Measurements from ENCODE around the gene CFAP157.

Gene CFAP157

GRCh38 chr9:127707766-127708165 lies 978 bp downstream of the CFAP157 start:
- H3K36me3 ChIP-seq (ENCODE audit: control insufficient read depth, insufficient read depth, low read length): no peaks in the 10 kb centered on the region
- H3K4me3 ChIP-seq (ENCODE audit: low read depth, low read length): no peak overlapping the region
- no peak overlapping the region for H3K27ac ChIP-seq (ENCODE audit: low read depth, low read length)
- no peak overlapping the region for H3K9ac ChIP-seq (ENCODE audit: low read depth, low read length)
- no peaks in the 10 kb centered on the region for H3K9me3 ChIP-seq (ENCODE audit: control insufficient read depth, insufficient read depth, low read length)
- peaks cover 18% of the 10 kb centered on the region for H3K4me1 ChIP-seq (ENCODE audit: control insufficient read depth, insufficient read depth, low read length)
- no peaks in the 10 kb centered on the region for H3K27me3 ChIP-seq (ENCODE audit: control insufficient read depth, insufficient read depth, low read length)

DNA sequence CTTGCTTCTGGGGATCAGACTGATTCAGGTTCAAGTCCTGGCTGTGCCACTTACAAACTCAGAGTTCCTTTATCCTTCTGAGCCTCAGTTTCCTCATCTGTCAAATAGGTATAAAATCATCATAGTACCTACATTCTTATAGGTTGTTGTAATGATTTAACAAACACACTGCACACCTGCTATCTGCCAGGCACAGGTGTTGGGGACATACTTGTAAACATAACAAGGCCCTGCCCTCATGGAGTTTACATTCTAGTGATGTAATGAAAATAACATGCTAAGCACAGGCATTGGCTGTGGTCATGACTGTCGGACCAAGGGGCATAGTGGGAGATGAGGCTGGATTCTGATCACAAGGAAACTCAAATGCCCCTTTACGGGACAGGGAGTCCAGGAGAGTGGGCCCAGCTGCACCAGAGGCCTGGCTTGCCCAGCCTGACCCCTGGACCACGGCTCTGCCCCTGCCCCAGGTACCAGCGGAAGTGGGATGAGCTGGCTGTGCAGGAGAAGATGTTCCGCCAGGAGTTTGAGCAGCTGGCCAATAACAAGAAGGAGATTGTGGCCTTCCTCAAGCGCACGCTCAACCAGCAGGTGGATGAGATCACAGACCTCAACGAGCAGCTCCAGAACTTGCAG lies 2.3 kb downstream of the CFAP157 start:
- Histone ChIP-seq H3K36me3 (ENCODE audit: control insufficient read depth, insufficient read depth, low read length) (no peaks in the 10 kb centered on the region), H3K9ac (ENCODE audit: low read depth, low read length) (no peak overlapping the region), H3K4me1 (ENCODE audit: control insufficient read depth, insufficient read depth, low read length) (peaks cover 18% of the 10 kb centered on the region), H3K27ac (ENCODE audit: low read depth, low read length) (no peak overlapping the region), H3K27me3 (ENCODE audit: control insufficient read depth, insufficient read depth, low read length) (no peaks in the 10 kb centered on the region), H3K9me3 (ENCODE audit: control insufficient read depth, insufficient read depth, low read length) (no peaks in the 10 kb centered on the region), H3K4me3 (ENCODE audit: low read depth, low read length) (no peak overlapping the region)

DNA sequence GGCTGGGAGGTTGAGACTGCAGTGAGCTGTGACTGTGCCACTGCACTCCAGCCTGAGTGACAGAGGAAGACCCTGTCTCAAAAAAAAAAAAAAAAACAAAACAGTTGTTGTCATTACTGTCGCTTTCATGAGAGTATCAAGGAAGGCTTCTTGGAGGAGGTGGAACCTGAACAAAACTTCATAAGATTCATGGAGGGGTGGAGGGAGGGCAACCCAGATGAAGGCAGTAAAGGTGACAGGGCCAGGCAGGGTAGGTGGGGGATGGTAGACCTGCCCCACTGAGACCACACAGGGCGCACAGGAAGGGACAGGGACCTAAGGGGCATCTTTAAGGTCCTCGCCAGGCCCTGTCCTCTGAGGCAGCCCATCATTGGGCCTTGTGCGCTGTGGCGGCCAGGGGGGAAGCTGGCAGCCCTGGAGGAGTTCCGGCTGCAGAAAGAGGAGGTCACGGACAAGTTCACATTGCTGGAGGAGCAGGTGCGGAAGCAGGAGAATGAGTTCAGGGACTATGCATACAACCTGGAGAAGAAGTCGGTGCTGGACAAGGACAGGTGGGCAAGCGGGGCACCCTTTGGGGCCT lies 3.5 kb downstream of the CFAP157 start:
- Histone ChIP-seq H3K9ac (ENCODE audit: low read depth, low read length) (no peak overlapping the region), H3K4me1 (ENCODE audit: control insufficient read depth, insufficient read depth, low read length) (peaks cover 22% of the 10 kb centered on the region), H3K9me3 (ENCODE audit: control insufficient read depth, insufficient read depth, low read length) (no peaks in the 10 kb centered on the region), H3K36me3 (ENCODE audit: control insufficient read depth, insufficient read depth, low read length) (no peaks in the 10 kb centered on the region), H3K27me3 (ENCODE audit: control insufficient read depth, insufficient read depth, low read length) (no peaks in the 10 kb centered on the region), H3K4me3 (ENCODE audit: low read depth, low read length) (no peak overlapping the region), H3K27ac (ENCODE audit: low read depth, low read length) (no peak overlapping the region)

GRCh38 chr9:127711226-127711701 lies 4.5 kb downstream of the CFAP157 start:
- Histone ChIP-seq H3K4me3 (ENCODE audit: low read depth, low read length) (no peak overlapping the region), H3K4me1 (ENCODE audit: control insufficient read depth, insufficient read depth, low read length) (peaks cover 22% of the 10 kb centered on the region), H3K9ac (ENCODE audit: low read depth, low read length) (no peak overlapping the region), H3K9me3 (ENCODE audit: control insufficient read depth, insufficient read depth, low read length) (no peaks in the 10 kb centered on the region), H3K36me3 (ENCODE audit: control insufficient read depth, insufficient read depth, low read length) (no peaks in the 10 kb centered on the region), H3K27me3 (ENCODE audit: control insufficient read depth, insufficient read depth, low read length) (no peaks in the 10 kb centered on the region), H3K27ac (ENCODE audit: low read depth, low read length) (peak overlapping the region; percentile 47)

GRCh38 chr9:127711831-127712274 lies 5.1 kb downstream of the CFAP157 start:
- H3K9me3 ChIP-seq (ENCODE audit: control insufficient read depth, insufficient read depth, low read length): no peaks in the 10 kb centered on the region

GRCh38 chr9:127712371-127712770 lies 5.6 kb downstream of the CFAP157 start:
- Histone ChIP-seq H3K27ac (ENCODE audit: low read depth, low read length) (no peak overlapping the region), H3K9ac (ENCODE audit: low read depth, low read length) (no peak overlapping the region), H3K4me1 (ENCODE audit: control insufficient read depth, insufficient read depth, low read length) (peaks cover 18% of the 10 kb centered on the region), H3K9me3 (ENCODE audit: control insufficient read depth, insufficient read depth, low read length) (no peaks in the 10 kb centered on the region), H3K36me3 (ENCODE audit: control insufficient read depth, insufficient read depth, low read length) (no peaks in the 10 kb centered on the region), H3K4me3 (ENCODE audit: low read depth, low read length) (no peak overlapping the region), H3K27me3 (ENCODE audit: control insufficient read depth, insufficient read depth, low read length) (no peaks in the 10 kb centered on the region)

More at GRCh38 chr9:127711831-127712274, 5.1 kb downstream of the CFAP157 start:
- no peaks in the 10 kb centered on the region for H3K36me3 ChIP-seq (ENCODE audit: control insufficient read depth, insufficient read depth, low read length)
- H3K4me1 ChIP-seq (ENCODE audit: control insufficient read depth, insufficient read depth, low read length): peaks cover 21% of the 10 kb centered on the region
- no peak overlapping the region for H3K4me3 ChIP-seq (ENCODE audit: low read depth, low read length)
- H3K27ac ChIP-seq (ENCODE audit: low read depth, low read length): peak overlapping the region; percentile 47
- H3K9ac ChIP-seq (ENCODE audit: low read depth, low read length): no peak overlapping the region
- no peaks in the 10 kb centered on the region for H3K27me3 ChIP-seq (ENCODE audit: control insufficient read depth, insufficient read depth, low read length)

DNA sequence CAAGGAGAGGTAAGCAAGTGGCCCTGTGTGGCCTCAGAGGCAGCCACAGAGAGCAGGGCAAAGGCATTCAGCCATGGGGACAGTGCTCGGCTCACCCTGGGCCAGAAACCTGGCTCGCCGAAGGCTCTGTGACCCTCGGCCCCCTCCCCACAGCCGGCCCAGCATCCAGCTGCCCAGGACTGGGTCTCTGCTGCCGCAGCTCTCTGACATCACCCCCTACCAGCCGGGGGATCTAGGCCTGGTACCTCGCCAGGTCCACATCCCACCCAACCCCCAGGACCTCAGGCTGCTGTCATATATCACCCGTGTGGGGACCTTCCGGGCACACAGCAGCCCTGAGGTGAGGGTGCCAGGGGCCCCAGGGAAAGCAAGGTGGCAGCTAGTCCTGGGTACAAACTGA lies 6.1 kb downstream of the CFAP157 start:
- Histone ChIP-seq H3K27me3 (ENCODE audit: control insufficient read depth, insufficient read depth, low read length) (no peaks in the 10 kb centered on the region), H3K9ac (ENCODE audit: low read depth, low read length) (no peak overlapping the region), H3K9me3 (ENCODE audit: control insufficient read depth, insufficient read depth, low read length) (no peaks in the 10 kb centered on the region), H3K4me3 (ENCODE audit: low read depth, low read length) (no peak overlapping the region), H3K27ac (ENCODE audit: low read depth, low read length) (no peak overlapping the region), H3K4me1 (ENCODE audit: control insufficient read depth, insufficient read depth, low read length) (peaks cover 18% of the 10 kb centered on the region), H3K36me3 (ENCODE audit: control insufficient read depth, insufficient read depth, low read length) (no peaks in the 10 kb centered on the region)

DNA sequence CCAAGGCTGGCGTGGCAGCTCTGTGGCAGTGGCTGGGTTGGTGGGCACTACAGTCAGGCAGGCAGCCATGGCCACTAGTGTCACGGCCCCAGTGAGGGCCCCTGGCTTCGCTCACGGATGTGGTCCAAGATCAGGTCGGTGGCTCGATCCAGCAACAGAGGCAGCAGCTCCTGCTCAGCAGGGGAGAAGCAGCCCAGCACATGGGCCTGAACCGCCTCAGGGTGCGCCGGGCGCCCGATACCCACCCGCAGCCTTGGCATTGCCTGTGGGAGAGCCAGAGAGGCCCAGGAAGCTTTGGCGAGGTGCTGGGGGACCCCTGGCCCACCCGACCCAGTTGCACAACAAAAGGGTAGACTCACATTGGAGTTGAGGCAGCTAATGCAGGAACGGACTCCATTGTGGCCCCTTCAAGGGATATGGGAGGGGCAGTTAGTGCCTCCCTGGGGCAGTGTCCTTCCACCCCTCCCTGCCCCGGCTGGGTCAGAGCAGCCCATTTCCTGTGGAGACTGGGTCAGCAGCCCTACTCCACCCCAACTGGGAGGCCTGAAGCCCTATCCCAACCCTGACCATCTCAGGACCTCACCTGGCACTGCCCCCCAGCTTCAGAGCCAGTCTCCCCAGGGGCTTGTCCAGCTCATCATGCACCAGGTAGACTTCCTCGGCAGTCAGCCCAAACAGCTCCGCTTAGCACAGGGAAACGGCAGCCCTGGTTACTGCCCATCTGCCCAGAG lies 7.4 kb downstream of the CFAP157 start:
- Histone ChIP-seq H3K4me1 (ENCODE audit: control insufficient read depth, insufficient read depth, low read length) (peaks cover 18% of the 10 kb centered on the region), H3K9me3 (ENCODE audit: control insufficient read depth, insufficient read depth, low read length) (no peaks in the 10 kb centered on the region), H3K27me3 (ENCODE audit: control insufficient read depth, insufficient read depth, low read length) (no peaks in the 10 kb centered on the region), H3K9ac (ENCODE audit: low read depth, low read length) (no peak overlapping the region), H3K27ac (ENCODE audit: low read depth, low read length) (no peak overlapping the region), H3K4me3 (ENCODE audit: low read depth, low read length) (peak overlapping the region; percentile 47; the same call in 1 of the 2 replicates), H3K36me3 (ENCODE audit: control insufficient read depth, insufficient read depth, low read length) (no peaks in the 10 kb centered on the region)

DNA sequence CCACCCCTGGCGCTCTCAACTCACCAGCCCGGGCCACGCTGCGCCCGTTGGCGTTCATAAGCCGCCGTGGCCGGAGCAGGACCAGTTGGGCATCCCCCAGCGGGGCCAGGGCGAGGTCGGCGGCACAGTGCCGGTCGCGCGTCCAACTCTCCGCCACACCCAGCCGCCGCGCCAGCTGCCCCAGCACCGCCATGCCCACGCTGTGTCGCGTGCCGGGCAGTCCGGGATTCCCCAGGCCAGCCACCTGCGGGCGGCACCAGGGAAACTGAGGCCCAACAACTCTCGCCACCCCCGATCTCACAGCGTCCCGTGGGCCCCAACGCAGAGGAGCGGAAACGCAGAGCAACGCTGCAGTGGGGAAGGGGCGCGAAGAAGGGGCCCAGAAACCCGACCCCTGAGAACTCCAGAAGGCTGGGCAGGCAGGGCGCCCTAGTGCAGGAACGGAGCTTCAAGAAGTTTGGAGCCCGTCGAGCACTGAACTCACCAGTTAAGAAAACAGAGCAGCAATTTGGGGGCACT lies 8.2 kb downstream of the CFAP157 start:
- Histone ChIP-seq H3K9ac (ENCODE audit: low read depth, low read length) (peak overlapping the region; percentile 67), H3K4me3 (ENCODE audit: low read depth, low read length) (peak overlapping the region; percentile 90)

GRCh38 chr9:127715470-127716337 lies 8.9 kb downstream of the CFAP157 start, which contains the start of the genes PTRH1 and TTC16:
Gene PTRH1, minus strand, starts transcription at chr9:127715663. Its CDS starts 24 bp downstream, at chr9:127715639.
Gene TTC16, plus strand, starts transcription at chr9:127716079. Its CDS starts 67 bp downstream, at chr9:127716146.
- H3K27ac ChIP-seq (ENCODE audit: low read depth, low read length): peak within 1 kb of the TSS; percentile 42
- H3K9me3 ChIP-seq (ENCODE audit: control insufficient read depth, insufficient read depth, low read length): no peaks in the 10 kb centered on the region
- H3K9ac ChIP-seq (ENCODE audit: low read depth, low read length): peak within 1 kb of the TSS; percentile 67
- no peaks in the 10 kb centered on the region for H3K36me3 ChIP-seq (ENCODE audit: control insufficient read depth, insufficient read depth, low read length)
- no peaks in the 10 kb centered on the region for H3K27me3 ChIP-seq (ENCODE audit: control insufficient read depth, insufficient read depth, low read length)
- H3K4me1 ChIP-seq (ENCODE audit: control insufficient read depth, insufficient read depth, low read length): peaks cover 18% of the 10 kb centered on the region
- peak within 1 kb of the TSS; percentile 90 for H3K4me3 ChIP-seq (ENCODE audit: low read depth, low read length)

More for the DNA sequence above, 8.2 kb downstream of the CFAP157 start:
- H3K27ac ChIP-seq (ENCODE audit: low read depth, low read length): peak overlapping the region; percentile 42
- no peaks in the 10 kb centered on the region for H3K27me3 ChIP-seq (ENCODE audit: control insufficient read depth, insufficient read depth, low read length)
- H3K9me3 ChIP-seq (ENCODE audit: control insufficient read depth, insufficient read depth, low read length): no peaks in the 10 kb centered on the region
- H3K36me3 ChIP-seq (ENCODE audit: control insufficient read depth, insufficient read depth, low read length): no peaks in the 10 kb centered on the region
- peaks cover 18% of the 10 kb centered on the region for H3K4me1 ChIP-seq (ENCODE audit: control insufficient read depth, insufficient read depth, low read length)

Data from HUES48 (cell line).